IMR-90 (cell line): ENCODE data around the gene MTFR2. TPM values are rescaled to one million over a fixed set of nuclear protein-coding genes. Genes with fewer than 3 reads are reported as not detected.

Experiments
- CTCF ChIP-seq: conservative IDR thresholded peaks from 2 replicates; pipeline ENCODE4 v1.5.1; 2012; ENCODE audit warnings: mild to moderate bottlenecking, low read depth, low read length, improper control_type of control experiment
- FOS ChIP-seq: fragments of 150-350 bp; IDR thresholded peaks from 2 replicates; pipeline ENCODE4 v1.6.1; 2016; ENCODE audit warnings: low read depth, low read length
- RFX5 ChIP-seq: IDR thresholded peaks from 2 replicates; pipeline ENCODE4 v1.8.0; 2012; ENCODE audit warnings: low read depth, mild to moderate bottlenecking, low read length, moderate library complexity
- polyA plus RNA-seq, 3 experiments: library from polyadenylated mRNA; depleted of rRNA; stranded (reverse); fragments of >200 nt; gene quantifications; 2 replicates each; pipeline ENCODE4 v1.2.3, GENCODE V29; 2012; ENCODE audit warnings: low replicate concordance in 1 of 3
- total RNA-seq: library from RNA; depleted of rRNA; stranded (reverse); fragments of >200 nt; gene quantifications from 2 replicates; pipeline ENCODE4 v1.2.3, GENCODE V29; 2012

MTFR2 gene
- total and polyA plus RNA-seq, 2 of the 4 experiments (the other 2 are of a cell fraction) = 0.72 to 7.2 TPM

GRCh38 chr6:136226027-136226673 is 24.0 kb downstream of the MTFR2 start (continued):
- TF ChIP-seq CTCF = peak; percentile 100; the same call in 1 of the 2 replicates
- TF ChIP-seq FOS = no peak
- TF ChIP-seq RFX5 = no peak
